Trophoblast cell (in vitro differentiated cells and primary cell): ENCODE measurements around the gene AP2A2.

ENCODE experiments used
- DNase-seq, 2 donors: peaks; one replicate each; pipeline ENCODE4 v3.0.0-alpha.2; 2016
- H2AFZ ChIP-seq: 2 replicates; pipeline ENCODE4 v1.6.1; 2013; ENCODE audit warnings: low read length, moderate library complexity, mild to moderate bottlenecking; ENCODE audit not compliant: insufficient read depth, poor library complexity
- H2AK5ac ChIP-seq: 2 replicates; pipeline ENCODE4 v1.6.1; 2013; ENCODE audit warnings: mild to moderate bottlenecking, low read length
- H2BK120ac ChIP-seq: 2 replicates; pipeline ENCODE4 v1.6.1; 2013; ENCODE audit warnings: low read length, mild to moderate bottlenecking, moderate library complexity; ENCODE audit not compliant: insufficient read depth, poor library complexity
- H2BK12ac ChIP-seq: 2 replicates; pipeline ENCODE4 v1.6.1; 2013; ENCODE audit warnings: mild to moderate bottlenecking, low read length, moderate library complexity
- H2BK5ac ChIP-seq: 2 replicates; pipeline ENCODE4 v1.6.1; 2013; ENCODE audit warnings: low read length, low read depth, moderate library complexity, mild to moderate bottlenecking; ENCODE audit not compliant: poor library complexity
- H3K14ac ChIP-seq: 2 replicates; pipeline ENCODE4 v1.6.1; 2013; ENCODE audit warnings: mild to moderate bottlenecking, low read length
- H3K18ac ChIP-seq: 2 replicates; pipeline ENCODE4 v1.6.1; 2013; ENCODE audit warnings: mild to moderate bottlenecking, low read length
- H3K23ac ChIP-seq: 2 replicates; pipeline ENCODE4 v1.6.1; 2013; ENCODE audit warnings: low read length
- H3K27ac ChIP-seq: 2 replicates; pipeline ENCODE4 v1.5.1; 2013; ENCODE audit warnings: low read depth, mild to moderate bottlenecking, inconsistent platforms, low read length, moderate library complexity
- H3K27me3 ChIP-seq: 2 replicates; pipeline ENCODE4 v1.6.1; 2013; ENCODE audit warnings: inconsistent platforms, mild to moderate bottlenecking, low read length, moderate library complexity; ENCODE audit not compliant: insufficient read depth
- H3K36me3 ChIP-seq, 2 experiments: 1 replicate in 1 of 2; 2 replicates in 1 of 2; pipeline ENCODE4 v1.6.1; 2013; ENCODE audit warnings: low read length in 2 of 2, mild to moderate bottlenecking in 2 of 2, moderate library complexity in 1 of 2; ENCODE audit not compliant: insufficient read depth in 2 of 2, control insufficient read depth in 1 of 2
- H3K4ac ChIP-seq: 2 replicates; pipeline ENCODE4 v1.6.1; 2013; ENCODE audit warnings: low read depth, mild to moderate bottlenecking, low read length, moderate library complexity
- H3K4me1 ChIP-seq, 2 experiments: 1 replicate in 1 of 2; 2 replicates in 1 of 2; pipeline ENCODE4 v1.6.1; 2013; ENCODE audit warnings: low read length in 2 of 2, mild to moderate bottlenecking in 2 of 2, moderate library complexity in 1 of 2; ENCODE audit not compliant: insufficient read depth in 2 of 2, control insufficient read depth in 1 of 2
- H3K4me2 ChIP-seq: 2 replicates; pipeline ENCODE4 v1.6.1; 2013; ENCODE audit warnings: inconsistent platforms, mild to moderate bottlenecking, low read length, moderate library complexity
- H3K4me3 ChIP-seq: 2 replicates; pipeline ENCODE4 v1.5.1; 2013; ENCODE audit warnings: mild to moderate bottlenecking, low read depth, low read length, inconsistent platforms
- H3K79me1 ChIP-seq: one replicate; pipeline ENCODE4 v1.6.1; 2013; ENCODE audit warnings: low read length
- H3K79me2 ChIP-seq: 2 replicates; pipeline ENCODE4 v1.6.1; 2013; ENCODE audit warnings: low read length, mild to moderate bottlenecking; ENCODE audit not compliant: control insufficient read depth, insufficient read depth, poor library complexity
- H3K9ac ChIP-seq: 2 replicates; pipeline ENCODE4 v1.6.1; 2013; ENCODE audit warnings: mild to moderate bottlenecking, low read length
- H3K9me3 ChIP-seq: 2 replicates; pipeline ENCODE4 v1.6.1; 2013; ENCODE audit warnings: low read depth, mild to moderate bottlenecking, control low read depth, inconsistent platforms, low read length; ENCODE audit not compliant: insufficient read depth
- H4K12ac ChIP-seq: 2 replicates; pipeline ENCODE4 v1.6.1; 2013; ENCODE audit warnings: low read depth, mild to moderate bottlenecking, low read length, moderate library complexity
- H4K8ac ChIP-seq: 2 replicates; pipeline ENCODE4 v1.6.1; 2013; ENCODE audit warnings: low read depth, mild to moderate bottlenecking, low read length, moderate library complexity
- H4K91ac ChIP-seq: one replicate; pipeline ENCODE4 v1.6.1; 2013; ENCODE audit warnings: low read depth, mild to moderate bottlenecking, low read length, moderate library complexity
- WGBS: extraction: QIAGEN DNeasy Blood & Tissue Kit; methylation state at CpG from one replicate; pipeline ENCODE4 v1.1.7; 2013; ENCODE audit warnings: missing lambda C conversion rate; ENCODE audit not compliant: insufficient read length, insufficient coverage; ENCODE audit errors: extremely low coverage; 5-methylcytosine and 5-hydroxymethylcytosine counted together

AP2A2 gene

GRCh38 chr11:1024597-1025409, 99.1 kb downstream of the AP2A2 start:
- Histone ChIP-seq H2AK5ac (no peak overlapping the region), H3K79me1 (no peaks in the 10 kb centered on the region), H4K8ac (no peak overlapping the region), H2BK5ac (no peak overlapping the region), H3K9ac (no peak overlapping the region), H3K14ac (no peak overlapping the region), H4K12ac (no peak overlapping the region), H3K4me2 (no peak overlapping the region), H2BK12ac (no peak overlapping the region), H3K27me3 (no peaks in the 10 kb centered on the region), H2BK120ac (no peak overlapping the region), H3K18ac (no peak overlapping the region), H3K9me3 (peaks cover 3% of the 10 kb centered on the region), H3K36me3 (peaks cover 0 to 2% of the 10 kb centered on the region in 2 experiments), H3K27ac (no peak overlapping the region), H3K23ac (no peak overlapping the region), H3K79me2 (no peaks in the 10 kb centered on the region), H3K4me3 (no peak overlapping the region), H3K4ac (no peak overlapping the region), H4K91ac (no peak overlapping the region), H2AFZ (no peak overlapping the region), H3K4me1 (no peaks in the 10 kb centered on the region)
- DNase-seq = no peak
- no CpG with 5 or more reads among the region's 48 CpGs for WGBS

GRCh38 chr11:1025410-1026162, 99.9 kb downstream of the AP2A2 start:
- H4K91ac ChIP-seq = no peak overlapping the region
- H3K27ac ChIP-seq = no peak overlapping the region
- no CpG with 5 or more reads among the region's 35 CpGs for WGBS
- no peak overlapping the region for H3K23ac ChIP-seq
- no peak overlapping the region for H3K4me2 ChIP-seq
- peaks cover 3% of the 10 kb centered on the region for H3K9me3 ChIP-seq
- H2AFZ ChIP-seq = no peak overlapping the region
- DNase-seq = no peak
- H3K79me1 ChIP-seq = no peaks in the 10 kb centered on the region
- H4K8ac ChIP-seq = no peak overlapping the region
- H2BK120ac ChIP-seq = no peak overlapping the region
- no peak overlapping the region for H2BK12ac ChIP-seq
- no peak overlapping the region for H3K9ac ChIP-seq
- H3K27me3 ChIP-seq = no peaks in the 10 kb centered on the region
- H3K4ac ChIP-seq = no peak overlapping the region
- H4K12ac ChIP-seq = no peak overlapping the region
- H3K14ac ChIP-seq = no peak overlapping the region
- no peak overlapping the region for H2AK5ac ChIP-seq
- no peak overlapping the region for H2BK5ac ChIP-seq
- no peak overlapping the region for H3K4me3 ChIP-seq
- H3K79me2 ChIP-seq = no peaks in the 10 kb centered on the region
- H3K4me1 ChIP-seq = no peaks in the 10 kb centered on the region
- H3K18ac ChIP-seq = no peak overlapping the region
- peaks cover 0 to 2% of the 10 kb centered on the region in 2 experiments for H3K36me3 ChIP-seq

- Histone ChIP-seq H3K27ac (no peak overlapping the region), H3K4me2 (no peak overlapping the region), H3K27me3 (no peaks in the 10 kb centered on the region), H2AFZ (no peak overlapping the region), H3K4me1 (no peaks in the 10 kb centered on the region), H3K79me1 (no peaks in the 10 kb centered on the region), H4K12ac (no peak overlapping the region), H3K4me3 (no peak overlapping the region), H3K9ac (no peak overlapping the region), H3K23ac (no peak overlapping the region), H4K91ac (no peak overlapping the region), H3K9me3 (peaks cover 3% of the 10 kb centered on the region), H3K79me2 (no peaks in the 10 kb centered on the region), H2BK12ac (no peak overlapping the region), H3K18ac (no peak overlapping the region), H3K4ac (no peak overlapping the region), H2BK120ac (no peak overlapping the region), H2AK5ac (no peak overlapping the region), H3K14ac (no peak overlapping the region), H2BK5ac (no peak overlapping the region), H4K8ac (no peak overlapping the region), H3K36me3 (peaks cover 0 to 2% of the 10 kb centered on the region in 2 experiments)
- WGBS = no CpG with 5 or more reads among the region's 14 CpGs
- DNase-seq = no peak
Measured at GRCh38 chr11:1026163-1026450, 100.4 kb downstream of the AP2A2 start.

- H3K18ac ChIP-seq = no peak overlapping the region
- no peak overlapping the region for H3K14ac ChIP-seq
- H3K4me2 ChIP-seq = no peak overlapping the region
- H3K4me1 ChIP-seq = no peaks in the 10 kb centered on the region
- no peak for DNase-seq
- H2BK12ac ChIP-seq = no peak overlapping the region
- H3K27me3 ChIP-seq = no peaks in the 10 kb centered on the region
- H4K8ac ChIP-seq = no peak overlapping the region
- H3K79me1 ChIP-seq = no peaks in the 10 kb centered on the region
- no peak overlapping the region for H2AFZ ChIP-seq
- H3K4me3 ChIP-seq = no peak overlapping the region
- H3K27ac ChIP-seq = no peak overlapping the region
- no peak overlapping the region for H4K91ac ChIP-seq
- no peak overlapping the region for H3K23ac ChIP-seq
- H2AK5ac ChIP-seq = no peak overlapping the region
- WGBS = no CpG with 5 or more reads among the region's 46 CpGs
- H3K79me2 ChIP-seq = no peaks in the 10 kb centered on the region
- H4K12ac ChIP-seq = no peak overlapping the region
- no peak overlapping the region for H2BK120ac ChIP-seq
- H3K4ac ChIP-seq = no peak overlapping the region
- peaks cover 3% of the 10 kb centered on the region for H3K9me3 ChIP-seq
- H3K9ac ChIP-seq = no peak overlapping the region
- peaks cover 0 to 2% of the 10 kb centered on the region in 2 experiments for H3K36me3 ChIP-seq
- H2BK5ac ChIP-seq = no peak overlapping the region
Measured at GRCh38 chr11:1026641-1027482, 101.2 kb downstream of the AP2A2 start.
